NOMO-1 (cell line): ENCODE results near the gene WAS.
"Not testable (repeated sequence)": the region's sequence is repeated elsewhere in the genome, so short reads cannot be mapped to it uniquely, and the experiment has no call there.

Experiments used
- DNase-seq, 2 experiments: peaks; one replicate each; lab custom pipeline; 2025; ENCODE audit not compliant: unreplicated experiment in 2 of 2; lab: John Stamatoyannopoulos, UW

Gene WAS

GRCh38 chrX:48684134-48684533 lies 535 bp downstream of the WAS start:
- no peak for DNase-seq

DNA sequence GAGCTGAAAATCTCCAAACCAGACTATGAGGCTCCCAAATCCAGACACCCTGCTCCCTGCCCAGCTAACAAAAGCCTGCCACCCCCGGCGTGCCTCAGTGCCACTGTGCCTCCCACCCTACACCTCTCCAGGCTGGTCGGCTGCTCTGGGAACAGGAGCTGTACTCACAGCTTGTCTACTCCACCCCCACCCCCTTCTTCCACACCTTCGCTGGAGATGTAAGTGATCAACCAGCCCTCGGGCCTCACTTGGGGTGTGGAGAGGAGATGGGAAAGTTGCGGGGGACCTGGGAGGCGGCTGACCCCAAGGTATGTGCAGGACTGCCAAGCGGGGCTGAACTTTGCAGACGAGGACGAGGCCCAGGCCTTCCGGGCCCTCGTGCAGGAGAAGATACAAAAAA lies 1.8 kb downstream of the WAS start:
- DNase-seq = no peak

- DNase-seq = no peak
Observed at GRCh38 chrX:48688531-48689150, 5.0 kb downstream of the WAS start.

GRCh38 chrX:48689208-48689920 lies 5.8 kb downstream of the WAS start:
- no peak for DNase-seq

DNA sequence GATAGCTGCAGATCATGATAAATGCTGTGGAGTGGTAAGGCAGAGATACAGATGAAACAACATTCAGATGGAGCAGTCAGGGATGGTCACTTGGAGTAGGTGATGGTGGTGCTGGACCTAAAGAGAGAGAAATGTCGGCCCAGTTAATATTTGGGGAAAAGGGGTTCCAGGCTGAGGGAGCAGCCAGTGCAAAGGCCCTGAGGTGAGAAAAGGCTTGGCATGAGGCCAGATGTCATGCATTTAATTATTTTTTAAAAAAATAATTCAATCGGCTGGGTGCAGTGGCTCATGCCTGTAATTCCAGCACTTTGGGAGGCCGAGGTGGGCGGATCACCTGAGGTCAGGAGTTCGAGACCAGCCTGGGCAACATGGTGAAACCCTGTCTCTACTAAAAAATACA lies 8.1 kb downstream of the WAS start:
- DNase-seq = not testable (repeated sequence)

- no peak for DNase-seq
Observed at GRCh38 chrX:48694776-48695533, 11.4 kb downstream of the WAS start.

- no peak for DNase-seq
Observed at GRCh38 chrX:48695534-48695896, 11.9 kb downstream of the WAS start.

DNA sequence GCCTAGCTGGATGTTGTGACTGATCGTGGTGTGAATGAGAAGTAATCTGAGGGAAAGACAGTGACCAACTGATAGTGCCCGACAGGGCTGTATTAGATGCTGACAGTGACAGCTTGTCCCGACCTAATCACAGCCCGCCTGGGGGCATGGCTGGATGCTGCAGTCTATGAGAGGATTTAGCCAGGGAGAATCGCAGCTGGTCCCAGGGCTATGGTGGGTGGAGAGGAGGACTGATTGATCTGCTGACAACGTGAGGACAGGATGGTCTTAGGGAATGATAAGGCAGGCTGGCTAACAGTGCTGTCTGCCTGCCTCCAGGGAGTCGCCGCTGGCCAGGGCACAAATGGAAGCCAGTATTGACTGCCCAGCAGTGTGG lies 12.3 kb downstream of the WAS start:
- no peak for DNase-seq

GRCh38 chrX:48696301-48696908 lies 12.8 kb downstream of the WAS start, which contains the start of gene SUV39H1:
SUV39H1 (plus strand) TSS chrX:48696734; CDS start chrX:48696785, 51 bp downstream.
- DNase-seq = peak; percentile 89 to 95

- DNase-seq = peak in 1 of 2 experiments; percentile 23
Observed at GRCh38 chrX:48696909-48697727, 13.5 kb downstream of the WAS start.

DNA sequence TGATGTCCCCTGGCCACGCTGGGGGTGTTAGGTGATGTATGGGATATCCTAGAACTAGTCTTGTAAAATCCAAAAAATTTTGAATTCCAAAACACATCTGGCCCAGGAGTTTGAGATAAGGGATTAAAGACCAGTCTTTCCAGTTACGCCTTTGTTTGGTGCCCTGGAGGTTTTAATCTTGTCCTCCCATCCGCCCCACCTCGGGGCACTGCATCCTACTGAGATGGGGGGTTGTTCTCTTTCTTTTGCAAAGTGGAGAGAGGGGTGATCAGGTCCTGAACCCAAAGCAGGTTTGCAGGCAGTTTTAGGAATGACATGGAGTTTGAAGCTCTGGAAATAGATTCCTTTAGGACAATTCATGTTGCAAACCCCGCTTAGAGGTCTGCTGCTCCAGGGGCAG lies 14.7 kb downstream of the WAS start:
- DNase-seq = no peak

- no peak for DNase-seq
Observed at GRCh38 chrX:48700246-48700645, 16.6 kb downstream of the WAS start.

DNA sequence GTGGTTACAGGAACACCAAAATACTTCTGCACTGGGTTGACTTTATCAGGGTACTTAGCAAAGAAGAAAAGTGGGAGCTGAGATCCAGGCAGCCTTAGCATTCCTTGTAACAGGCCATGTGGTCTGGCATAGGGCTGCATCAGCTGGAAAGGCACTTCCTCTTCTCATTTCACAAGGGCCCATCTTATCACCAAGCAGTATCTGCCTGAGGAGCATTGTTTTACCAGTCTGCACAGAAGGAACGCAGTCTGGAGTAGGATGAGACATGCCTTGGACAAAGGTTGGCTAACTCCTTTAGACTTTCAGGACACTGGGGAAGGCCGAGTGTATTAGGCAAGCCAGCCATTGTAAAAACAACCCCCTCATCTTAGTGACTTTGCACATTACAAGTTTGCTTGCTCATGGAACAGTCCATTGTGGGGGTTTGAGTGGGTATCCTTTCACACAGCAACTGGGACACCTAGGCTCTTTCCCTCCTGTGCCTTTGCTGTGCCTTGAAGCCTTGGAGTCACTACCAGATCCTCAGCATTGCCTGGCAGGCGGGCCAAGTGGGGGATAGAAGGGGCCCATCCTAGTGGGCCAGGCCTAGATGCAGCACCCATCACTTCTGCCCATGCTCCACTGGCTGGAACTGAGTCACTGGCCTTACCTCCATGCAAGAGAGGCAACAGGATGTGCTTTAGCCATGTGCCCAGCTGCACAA lies 17.5 kb downstream of the WAS start:
- no peak for DNase-seq

DNA sequence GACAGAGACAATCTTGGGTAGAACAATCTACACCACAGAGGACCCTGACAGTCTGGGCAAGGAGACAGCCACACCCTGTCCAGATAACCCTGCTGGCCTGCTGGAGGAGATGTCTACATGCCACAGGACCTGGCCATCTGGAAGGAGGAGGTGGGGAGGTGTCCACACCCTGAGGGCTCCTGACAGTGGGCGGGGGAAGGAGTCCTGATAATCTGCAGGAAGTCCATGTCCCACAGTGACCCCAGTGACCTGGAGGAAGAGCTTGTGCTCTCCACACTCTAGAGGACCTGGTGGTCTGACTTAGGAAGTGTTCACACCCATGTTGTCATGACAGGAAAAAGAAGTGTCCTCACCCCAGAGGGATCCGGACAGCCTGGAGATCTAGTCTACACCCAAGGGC lies 18.4 kb downstream of the WAS start:
- DNase-seq = no peak

DNA sequence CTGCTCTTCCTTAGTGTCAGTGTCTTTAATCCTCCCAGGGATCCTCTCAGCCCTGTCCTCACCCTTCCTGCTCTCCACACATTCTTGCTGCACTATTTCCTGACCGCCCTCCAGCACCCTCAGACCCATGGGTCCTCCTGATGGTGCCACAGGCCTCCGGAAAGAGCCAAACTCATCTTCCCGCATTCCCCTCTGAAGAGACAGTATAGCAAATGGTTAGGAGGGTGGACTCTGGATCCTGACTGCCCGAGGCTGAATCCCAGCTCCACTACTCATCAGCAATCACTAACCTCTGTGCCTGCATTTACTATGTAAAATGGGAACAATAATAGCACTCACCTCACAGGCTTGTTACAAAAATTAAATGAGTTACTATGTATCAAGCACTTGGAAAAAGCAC lies 19.1 kb downstream of the WAS start:
- no peak for DNase-seq

DNA sequence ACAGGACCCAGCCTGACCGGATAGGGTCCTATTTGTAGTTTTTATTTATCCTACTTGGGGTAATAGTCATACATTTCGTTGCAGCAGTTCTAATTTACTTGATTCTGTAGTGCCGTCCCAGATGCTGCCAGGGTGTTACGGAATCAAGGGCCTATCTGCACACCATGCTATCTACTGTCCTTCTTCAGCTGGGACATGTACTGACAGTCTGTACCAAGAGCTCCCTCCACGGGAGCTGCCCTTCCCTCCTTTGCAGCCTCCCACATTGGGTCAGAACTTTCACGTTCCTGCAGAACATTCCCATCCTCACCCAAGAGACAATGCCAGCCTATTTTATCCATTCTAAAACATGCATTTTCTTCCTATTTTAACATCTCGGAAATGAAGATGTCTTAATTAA lies 19.6 kb downstream of the WAS start:
- DNase-seq = no peak

GRCh38 chrX:48703642-48704481 lies 20.3 kb downstream of the WAS start:
- no peak for DNase-seq

- DNase-seq = no peak
Observed at GRCh38 chrX:48705871-48706270, 22.3 kb downstream of the WAS start.

- no peak for DNase-seq
Observed at GRCh38 chrX:48709522-48710112, 26.0 kb downstream of the WAS start.
